ENCODE results near the gene NFYB. TPM values are rescaled to one million over a fixed set of nuclear protein-coding genes. Genes with fewer than 3 reads are reported as not detected.
"Not testable (repeated sequence)": the region's sequence is repeated elsewhere in the genome, so short reads cannot be mapped to it uniquely, and the experiment has no call there.

Gene NFYB
- polyA plus RNA-seq, 2 of the 4 experiments (the other 2 are of a cell fraction), result 45.2 to 70.2 TPM

- ATAC-seq, result no peak
- POLR2A ChIA-PET, result no interaction called here
- Histone ChIP-seq H3K4me2 (no peak overlapping the region), H3K9me3 (no peaks in the 10 kb centered on the region), H3K27ac (no peak overlapping the region), H3K4me3 (no peak overlapping the region), H3K4me1 (no peaks in the 10 kb centered on the region)
- no peak for FAIRE-seq
- no peak for TF ChIP-seq MAX (IDR thresholded peaks at IDR 0.05)
- no peak for DNase-seq (ENCODE audit: low read depth in 1 of 2, low spot score in 1 of 2)
- 67% methylated on average over 4 of the region's 4 CpGs for WGBS (ENCODE audit: missing lambda C conversion rate)
- CTCF ChIA-PET, result interaction anchor here (1.2 to 1.5 kb wide), 2 partner anchors 9 to 10 kb away, joined by 3 to 4 read pairs; no protein-coding TSS in a partner anchor
Observed at GRCh38 chr12:104163631-104164030, 25.6 kb upstream of the NFYB start.

- not testable (repeated sequence) for FAIRE-seq
Observed at GRCh38 chr12:104163028-104163427, 25.0 kb upstream of the NFYB start.

GRCh38 chr12:104155711-104156555 lies 17.9 kb upstream of the NFYB start:
- DNase-seq (ENCODE audit: low read depth in 1 of 2, low spot score in 1 of 2) (no peak), FAIRE-seq (no peak), ATAC-seq (no peak)
- Histone ChIP-seq H3K4me2 (no peak overlapping the region), H3K27ac (no peak overlapping the region), H3K4me1 (no peaks in the 10 kb centered on the region), H3K9me3 (no peaks in the 10 kb centered on the region), H3K4me3 (no peak overlapping the region)
- 81% methylated on average over 8 of the region's 8 CpGs for WGBS (ENCODE audit: missing lambda C conversion rate)
- TF ChIP-seq HOXA7 (CRISPR knock-in tag; IDR thresholded peaks at IDR 0.05) (no peak), GATA3 (IDR thresholded peaks at IDR 0.05; ENCODE audit: borderline replicate concordance) (no peak), ZFP36 (IDR thresholded peaks at IDR 0.05; ENCODE audit: borderline replicate concordance, partially characterized antibody) (no peak), E2F6 (IDR thresholded peaks at IDR 0.05; ENCODE audit: borderline replicate concordance, low read depth) (no peak), ELK1 (IDR thresholded peaks at IDR 0.05; ENCODE audit: low read depth, low read length) (no peak)
- ChIA-PET POLR2A (no interaction called here), CTCF (no interaction called here)

More at GRCh38 chr12:104163028-104163427, 25.0 kb upstream of the NFYB start:
- H3K4me3 ChIP-seq; H3K9me3 ChIP-seq; H3K27ac ChIP-seq; DNase-seq (ENCODE audit: low read depth in 1 of 2, low spot score in 1 of 2); H3K4me1 ChIP-seq; ATAC-seq; POLR2A ChIA-PET; H3K4me2 ChIP-seq: not testable (repeated sequence)
- CTCF ChIA-PET, result interaction anchor here (1.5 kb wide), 1 partner anchor 9 kb away, joined by 3 read pairs; no protein-coding TSS in a partner anchor
- 77% methylated on average over 3 of the region's 3 CpGs for WGBS (ENCODE audit: missing lambda C conversion rate)

- TF ChIP-seq RNF2 (IDR thresholded peaks at IDR 0.05; ENCODE audit: borderline replicate concordance, low read depth) (no peak), PBX3 (IDR thresholded peaks at IDR 0.05) (no peak), CHD2 (IDR thresholded peaks at IDR 0.05; ENCODE audit: low read length, partially characterized antibody) (no peak), NR3C1 (IDR thresholded peaks at IDR 0.05) (no peak), ESRRA (IDR thresholded peaks at IDR 0.05; ENCODE audit: borderline replicate concordance, low read length) (no peak), HMGXB4 (CRISPR knock-in tag; IDR thresholded peaks at IDR 0.05; ENCODE audit: borderline replicate concordance) (no peak), ZNF302 (CRISPR knock-in tag; IDR thresholded peaks at IDR 0.05) (no peak)
- H3K4me3 ChIP-seq, result no peak overlapping the region
- H3K4me1 ChIP-seq, result no peaks in the 10 kb centered on the region
- FAIRE-seq (no peak), DNase-seq (ENCODE audit: low read depth in 1 of 2, low spot score in 1 of 2) (no peak), ATAC-seq (no peak)
- H3K9me3 ChIP-seq, result no peaks in the 10 kb centered on the region
- 74% methylated on average over 2 of the region's 2 CpGs for WGBS (ENCODE audit: missing lambda C conversion rate)
- CTCF ChIA-PET, result interaction anchor here (1.2 kb wide), 1 partner anchor 9 kb away, joined by 3 read pairs; no protein-coding TSS in a partner anchor
- no peak overlapping the region for H3K4me2 ChIP-seq
- POLR2A ChIA-PET, result no interaction called here
- H3K27ac ChIP-seq, result no peak overlapping the region
Observed at GRCh38 chr12:104154806-104155205, 16.8 kb upstream of the NFYB start.

Data from A549 (cell line).